T47D (cell line): ENCODE measurements around the gene TMCC3.
A peak's percentile ranks its signal among the peaks of the same experiment; 100 is the strongest.
"Not testable (repeated sequence)": the region's sequence is repeated elsewhere in the genome, so short reads cannot be mapped to it uniquely, and the experiment has no call there.

ENCODE experiments used
- DNase-seq, 2 experiments: peaks; one replicate each; pipeline versions ENCODE4 v3.0.0 to v3.0.0-alpha.2; 2011 to 2012; ENCODE audit warnings: low read depth in 1 of 2, low spot score in 1 of 2
- JUND ChIP-seq: IDR thresholded peaks from 2 replicates; pipeline ENCODE4 v1.6.1; 2012; ENCODE audit warnings: low read depth
- in situ Hi-C: cut with HindIII; loops from 2 replicates; pipeline ENCODE4 v1.10.0; 2016; ENCODE audit warnings: low sequenced_read_pairs, low pct_unique_long_range_greater_than_20kb

Gene TMCC3

DNA sequence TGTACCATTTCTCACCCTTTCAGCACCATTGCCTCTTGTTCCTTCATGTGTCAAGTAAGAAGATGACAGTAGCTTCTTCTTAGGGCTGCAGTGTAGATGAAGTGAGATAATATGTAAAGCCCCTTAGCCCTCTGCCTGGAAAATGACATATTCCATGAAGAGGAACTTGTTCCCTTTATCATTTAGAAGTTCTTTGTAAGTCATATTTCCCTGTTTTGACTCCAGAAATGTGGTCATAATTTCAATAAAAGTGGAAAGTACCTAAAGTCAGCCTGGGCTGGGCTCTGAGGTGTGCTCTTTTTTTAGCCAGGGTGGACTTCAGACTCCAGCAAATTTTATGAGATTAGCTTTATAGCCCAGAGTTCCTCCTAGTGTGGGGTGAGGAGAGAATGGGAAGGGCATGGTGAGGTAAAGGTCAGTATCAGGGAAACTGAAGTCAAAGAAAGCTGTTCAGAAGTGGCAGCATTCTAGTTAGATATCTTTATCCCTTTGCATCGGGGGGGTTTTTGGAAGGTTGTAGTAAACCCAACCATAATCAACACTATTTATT, 92.5 kb downstream of the TMCC3 start:
- in situ Hi-C loops = no loop called here
- DNase-seq = no peak
- TF ChIP-seq JUND = no peak

DNA sequence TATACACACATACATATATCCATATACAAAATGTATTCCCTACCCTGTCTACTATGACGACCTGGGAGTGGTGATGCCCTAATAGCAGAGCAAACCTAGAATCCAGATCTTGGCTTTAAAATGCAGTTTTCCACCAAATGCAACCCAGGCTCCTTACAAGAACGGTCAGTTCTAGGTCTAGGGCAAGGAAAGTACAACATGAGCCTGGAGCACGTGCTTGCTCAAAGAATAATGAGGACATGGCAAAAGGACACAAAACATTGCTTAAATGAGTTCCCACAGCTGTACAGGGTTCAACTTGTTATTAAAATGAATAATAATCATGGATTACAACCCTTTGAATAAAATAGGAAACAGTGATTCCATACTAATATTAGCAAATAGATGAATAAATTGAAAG, 94.7 kb downstream of the TMCC3 start:
- in situ Hi-C loops = no loop called here
- DNase-seq = no peak
- TF ChIP-seq JUND = no peak

GRCh38 chr12:94553875-94554274, 96.5 kb downstream of the TMCC3 start:
- no peak for TF ChIP-seq JUND
- in situ Hi-C loops = no loop called here
- DNase-seq = no peak

DNA sequence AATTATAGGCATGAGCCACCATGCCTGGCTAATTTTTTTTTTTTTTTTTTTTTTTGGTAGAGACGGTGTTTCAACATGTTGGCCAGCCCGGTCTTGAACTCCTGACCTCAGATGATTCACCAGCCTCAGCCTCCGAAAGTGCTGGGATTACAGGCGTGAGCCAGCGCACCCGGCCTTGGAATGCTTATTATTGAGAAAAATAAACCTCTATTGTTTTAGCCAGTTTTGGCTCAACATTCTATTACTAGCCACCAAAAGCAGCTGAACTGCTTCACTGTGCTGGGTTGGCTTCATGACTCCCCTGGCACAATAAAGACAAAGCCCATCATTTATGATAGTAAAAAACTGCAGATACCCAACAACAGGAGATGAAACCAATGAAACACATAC, 97.2 kb downstream of the TMCC3 start:
- TF ChIP-seq JUND = no peak
- in situ Hi-C loops = no loop called here
- DNase-seq = no peak

DNA sequence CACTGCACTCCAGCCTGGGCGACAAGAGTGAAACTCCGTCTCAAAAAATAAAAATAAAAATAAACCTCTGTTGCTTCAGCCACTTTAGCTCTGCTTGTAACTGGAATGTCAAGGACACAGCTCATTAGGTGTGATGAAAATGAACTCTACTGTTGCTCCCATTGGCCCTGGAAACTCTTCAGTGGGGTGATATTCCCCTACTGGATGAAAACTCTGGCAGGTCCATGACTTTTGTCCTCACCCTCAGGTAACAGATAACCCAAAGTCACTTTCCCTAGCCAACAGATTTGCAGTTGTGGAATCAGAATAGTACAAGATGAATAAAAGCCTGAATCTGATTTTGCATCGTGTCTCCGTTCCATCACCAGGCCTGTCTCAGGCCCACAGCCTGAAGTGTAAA, 98.5 kb downstream of the TMCC3 start:
- TF ChIP-seq JUND = no peak
- in situ Hi-C loops = no loop called here
- DNase-seq = no peak

GRCh38 chr12:94550964-94551363, 99.4 kb downstream of the TMCC3 start:
- in situ Hi-C loops = no loop called here
- TF ChIP-seq JUND = no peak
- no peak for DNase-seq

- in situ Hi-C loops, DNase-seq: not testable (repeated sequence)
Observed at GRCh38 chr12:94548833-94549232, 101.5 kb downstream of the TMCC3 start.

DNA sequence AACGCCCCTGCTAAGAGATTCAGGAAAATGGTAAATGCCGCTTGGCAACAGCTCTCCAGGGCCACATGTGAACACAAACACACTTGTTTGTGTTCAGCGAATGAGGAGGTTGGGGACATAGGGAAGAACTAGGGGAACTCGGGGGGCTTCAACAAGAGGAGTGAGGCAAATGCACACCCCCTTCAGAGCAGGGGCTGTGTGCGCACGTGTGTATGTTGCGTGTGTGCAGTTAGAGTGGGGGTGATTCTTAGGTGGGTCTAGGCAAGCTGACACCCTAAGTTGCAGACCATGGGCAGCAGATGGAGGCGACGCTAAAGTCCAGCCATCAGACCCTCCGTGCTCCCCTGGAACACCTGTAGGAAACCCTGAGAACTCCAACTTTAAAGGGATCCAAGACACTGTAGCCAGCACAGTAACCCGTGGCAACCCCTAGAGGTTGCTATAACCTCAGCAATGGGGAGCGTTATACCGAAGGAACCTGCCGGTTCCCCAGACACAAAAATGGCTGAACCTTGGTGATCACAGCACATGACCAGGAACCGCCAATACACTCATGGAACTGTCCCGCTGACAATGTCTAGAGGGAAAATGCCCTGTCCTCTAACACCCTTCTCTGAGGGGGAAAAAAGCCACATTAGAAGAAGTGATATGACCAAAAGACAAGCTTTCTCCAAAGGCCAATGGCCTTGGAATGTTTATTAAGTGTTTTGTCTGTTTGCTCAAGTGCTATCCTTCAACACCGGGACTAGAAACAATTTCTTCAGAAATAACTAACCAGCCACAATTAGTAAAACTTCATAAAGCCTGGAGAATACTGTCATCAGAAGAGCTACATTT, 104.2 kb downstream of the TMCC3 start:
- in situ Hi-C loops = no loop called here
- peak; percentile 78 to 85 for DNase-seq
- no peak for TF ChIP-seq JUND

- in situ Hi-C loops = no loop called here
- no peak for TF ChIP-seq JUND
- DNase-seq = no peak
Observed at GRCh38 chr12:94544355-94544754, 106.0 kb downstream of the TMCC3 start.

DNA sequence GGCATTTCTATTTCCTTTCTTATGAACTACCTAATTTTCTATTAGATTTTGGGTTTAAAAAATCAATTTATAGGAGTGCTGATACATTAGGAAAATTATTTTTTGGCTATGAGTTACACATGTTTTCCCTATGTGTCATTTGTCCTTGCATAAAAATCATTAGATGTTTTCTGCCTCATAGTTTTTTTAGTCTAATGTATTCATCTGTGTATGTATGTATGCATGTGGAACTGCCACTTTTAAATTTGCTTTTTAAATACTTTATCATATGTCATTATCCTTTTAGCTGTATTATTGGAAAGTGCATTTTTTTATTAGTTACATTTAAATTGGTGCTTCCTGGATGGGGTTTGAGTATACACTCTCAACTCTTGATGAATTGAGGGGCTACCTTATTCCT, 112.0 kb downstream of the TMCC3 start:
- no peak for DNase-seq
- no peak for TF ChIP-seq JUND
- in situ Hi-C loops = no loop called here

GRCh38 chr12:94536040-94536965, 114.1 kb downstream of the TMCC3 start:
- TF ChIP-seq JUND = no peak
- no peak for DNase-seq
- in situ Hi-C loops = no loop called here

GRCh38 chr12:94535510-94535921, 114.8 kb downstream of the TMCC3 start:
- no peak for DNase-seq
- in situ Hi-C loops = no loop called here
- no peak for TF ChIP-seq JUND
